ENCODE results near the gene UPF2. TPM values are rescaled to one million over a fixed set of nuclear protein-coding genes. Genes with fewer than 3 reads are reported as not detected.

UPF2 gene
- total and polyA plus RNA-seq, 4 donors: 6.6 to 19.6 (median 16.4) TPM

DNA sequence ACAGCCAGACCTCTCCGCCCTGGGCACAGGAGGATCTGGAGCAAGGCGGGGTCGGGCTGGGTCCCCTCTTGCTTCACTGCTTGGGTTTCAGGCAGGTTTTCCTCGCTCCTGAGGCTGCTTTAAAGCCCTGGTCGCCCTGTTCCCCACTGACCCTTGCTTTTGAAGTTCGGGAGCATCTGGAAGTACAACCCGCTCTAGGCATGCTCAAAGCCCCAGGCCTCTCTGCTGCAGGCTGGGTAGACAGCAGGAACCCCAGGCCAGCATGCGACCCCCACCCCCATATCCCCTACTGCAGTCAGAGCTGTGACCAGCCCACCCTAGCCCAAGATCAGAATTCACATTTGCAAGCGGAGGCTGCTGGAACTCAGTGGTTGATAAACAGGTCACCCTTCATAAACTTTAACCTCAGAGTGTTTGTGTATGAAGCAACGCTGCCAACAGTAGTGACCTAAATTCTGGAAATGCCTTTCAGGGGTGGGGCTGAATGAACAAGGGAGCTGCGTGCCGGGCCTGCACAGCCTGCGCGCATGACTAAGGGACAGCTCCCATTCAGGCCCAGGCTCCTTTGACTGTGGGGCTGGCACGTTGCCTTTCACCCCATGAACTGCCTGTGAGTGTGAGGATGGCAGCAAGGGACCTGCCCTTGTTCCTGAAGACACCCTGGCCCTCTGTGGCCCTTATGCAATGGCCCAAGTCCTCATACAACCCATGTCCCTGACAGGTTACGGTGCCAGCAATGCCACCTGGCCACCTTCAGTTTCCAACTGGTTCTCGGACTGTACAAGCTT is 166.9 kb downstream of the UPF2 start:
- H3K27me3 ChIP-seq (ENCODE audit: control insufficient read depth in 4 of 4, insufficient read depth in 4 of 4, low read length in 3 of 4): no peaks in the 10 kb centered on the region
- no peak overlapping the region for H3K4me3 ChIP-seq (ENCODE audit: low read depth in 1 of 3, low read length in 3 of 3)
- H3K36me3 ChIP-seq (ENCODE audit: control insufficient read depth in 4 of 4, insufficient read depth in 3 of 4, low read depth in 1 of 4, low read length in 3 of 4): no peaks in the 10 kb centered on the region
- TF ChIP-seq RAD21 (IDR thresholded peaks at IDR 0.05) (peak; percentile 63 to 71), SP1 (IDR thresholded peaks at IDR 0.05) (peak; percentile 96), CTCF (IDR thresholded peaks at IDR 0.05; ENCODE audit: low read depth, low read length, missing input control) (no peak), EGR1 (IDR thresholded peaks at IDR 0.05; ENCODE audit: low read depth in 2 of 2) (peak in 1 of 2 donors; percentile 76), TAF1 (conservative IDR thresholded peaks at IDR 0.05) (no peak), FOXA1 (IDR thresholded peaks at IDR 0.05) (peak; percentile 52), GABPA (IDR thresholded peaks at IDR 0.05 in 1 of 2, conservative IDR thresholded peaks at IDR 0.05 in 1 of 2) (no peak), FOXA2 (IDR thresholded peaks at IDR 0.05) (peak; percentile 72), HNF4A (conservative IDR thresholded peaks at IDR 0.05) (peak; percentile 74 to 88), YY1 (IDR thresholded peaks at IDR 0.05) (peak; percentile 81), HNF4G (IDR thresholded peaks at IDR 0.05) (peak; percentile 59), RXRA (IDR thresholded peaks at IDR 0.05) (peak; percentile 98 to 99), ATF3 (IDR thresholded peaks at IDR 0.05) (peak; percentile 44), NR2F2 (IDR thresholded peaks at IDR 0.05) (peak; percentile 94), JUND (IDR thresholded peaks at IDR 0.05) (peak; percentile 69 to 88)
- TF ChIP-seq, protein P1, sequence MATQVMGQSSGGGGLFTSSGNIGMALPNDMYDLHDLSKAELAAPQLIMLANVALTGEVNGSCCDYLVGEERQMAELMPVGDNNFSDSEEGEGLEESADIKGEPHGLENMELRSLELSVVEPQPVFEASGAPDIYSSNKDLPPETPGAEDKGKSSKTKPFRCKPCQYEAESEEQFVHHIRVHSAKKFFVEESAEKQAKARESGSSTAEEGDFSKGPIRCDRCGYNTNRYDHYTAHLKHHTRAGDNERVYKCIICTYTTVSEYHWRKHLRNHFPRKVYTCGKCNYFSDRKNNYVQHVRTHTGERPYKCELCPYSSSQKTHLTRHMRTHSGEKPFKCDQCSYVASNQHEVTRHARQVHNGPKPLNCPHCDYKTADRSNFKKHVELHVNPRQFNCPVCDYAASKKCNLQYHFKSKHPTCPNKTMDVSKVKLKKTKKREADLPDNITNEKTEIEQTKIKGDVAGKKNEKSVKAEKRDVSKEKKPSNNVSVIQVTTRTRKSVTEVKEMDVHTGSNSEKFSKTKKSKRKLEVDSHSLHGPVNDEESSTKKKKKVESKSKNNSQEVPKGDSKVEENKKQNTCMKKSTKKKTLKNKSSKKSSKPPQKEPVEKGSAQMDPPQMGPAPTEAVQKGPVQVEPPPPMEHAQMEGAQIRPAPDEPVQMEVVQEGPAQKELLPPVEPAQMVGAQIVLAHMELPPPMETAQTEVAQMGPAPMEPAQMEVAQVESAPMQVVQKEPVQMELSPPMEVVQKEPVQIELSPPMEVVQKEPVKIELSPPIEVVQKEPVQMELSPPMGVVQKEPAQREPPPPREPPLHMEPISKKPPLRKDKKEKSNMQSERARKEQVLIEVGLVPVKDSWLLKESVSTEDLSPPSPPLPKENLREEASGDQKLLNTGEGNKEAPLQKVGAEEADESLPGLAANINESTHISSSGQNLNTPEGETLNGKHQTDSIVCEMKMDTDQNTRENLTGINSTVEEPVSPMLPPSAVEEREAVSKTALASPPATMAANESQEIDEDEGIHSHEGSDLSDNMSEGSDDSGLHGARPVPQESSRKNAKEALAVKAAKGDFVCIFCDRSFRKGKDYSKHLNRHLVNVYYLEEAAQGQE (IDR thresholded peaks at IDR 0.05): peak; percentile 91
- TF ChIP-seq, protein P2, sequence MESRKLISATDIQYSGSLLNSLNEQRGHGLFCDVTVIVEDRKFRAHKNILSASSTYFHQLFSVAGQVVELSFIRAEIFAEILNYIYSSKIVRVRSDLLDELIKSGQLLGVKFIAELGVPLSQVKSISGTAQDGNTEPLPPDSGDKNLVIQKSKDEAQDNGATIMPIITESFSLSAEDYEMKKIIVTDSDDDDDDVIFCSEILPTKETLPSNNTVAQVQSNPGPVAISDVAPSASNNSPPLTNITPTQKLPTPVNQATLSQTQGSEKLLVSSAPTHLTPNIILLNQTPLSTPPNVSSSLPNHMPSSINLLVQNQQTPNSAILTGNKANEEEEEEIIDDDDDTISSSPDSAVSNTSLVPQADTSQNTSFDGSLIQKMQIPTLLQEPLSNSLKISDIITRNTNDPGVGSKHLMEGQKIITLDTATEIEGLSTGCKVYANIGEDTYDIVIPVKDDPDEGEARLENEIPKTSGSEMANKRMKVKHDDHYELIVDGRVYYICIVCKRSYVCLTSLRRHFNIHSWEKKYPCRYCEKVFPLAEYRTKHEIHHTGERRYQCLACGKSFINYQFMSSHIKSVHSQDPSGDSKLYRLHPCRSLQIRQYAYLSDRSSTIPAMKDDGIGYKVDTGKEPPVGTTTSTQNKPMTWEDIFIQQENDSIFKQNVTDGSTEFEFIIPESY (IDR thresholded peaks at IDR 0.05): no peak
- TF ChIP-seq, protein P3, sequence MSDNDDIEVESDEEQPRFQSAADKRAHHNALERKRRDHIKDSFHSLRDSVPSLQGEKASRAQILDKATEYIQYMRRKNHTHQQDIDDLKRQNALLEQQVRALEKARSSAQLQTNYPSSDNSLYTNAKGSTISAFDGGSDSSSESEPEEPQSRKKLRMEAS (IDR thresholded peaks at IDR 0.05): peak; percentile 89
- H3K27ac ChIP-seq (ENCODE audit: low read depth in 1 of 2, low read length in 2 of 2): peak overlapping the region; percentile 90 to 93
- H3K9ac ChIP-seq (ENCODE audit: low read depth in 1 of 2, low read length in 2 of 2): peak overlapping the region; percentile 15 to 39
- H3K9me3 ChIP-seq (ENCODE audit: control insufficient read depth in 4 of 4, low read length in 3 of 4): no peaks in the 10 kb centered on the region
- peaks cover 16 to 33% (median 26%) of the 10 kb centered on the region in 4 donors for H3K4me1 ChIP-seq (ENCODE audit: control insufficient read depth in 4 of 4, insufficient read depth in 4 of 4, low read length in 3 of 4)
- WGBS: 37% methylated on average over 17 of the region's 17 CpGs
- peak; percentile 67 for DNase-seq (ENCODE audit: low spot score)
